AG09319 (cell line): ENCODE data around the gene GDI2.
"Not testable (repeated sequence)": the region's sequence is repeated elsewhere in the genome, so short reads cannot be mapped to it uniquely, and the experiment has no call there.

ENCODE experiments used
- DNase-seq: peaks from one replicate; pipeline ENCODE4 v3.0.0-alpha.2; 2010; ENCODE audit warnings: low read depth; ENCODE audit errors: extremely low read depth
- TF ChIP-seq, protein P1 (sequence below): IDR thresholded peaks from 2 replicates; pipeline ENCODE4 v1.5.1; 2011; ENCODE audit warnings: low read depth, mild to moderate bottlenecking, inconsistent platforms, low read length, moderate library complexity

Gene GDI2

DNA sequence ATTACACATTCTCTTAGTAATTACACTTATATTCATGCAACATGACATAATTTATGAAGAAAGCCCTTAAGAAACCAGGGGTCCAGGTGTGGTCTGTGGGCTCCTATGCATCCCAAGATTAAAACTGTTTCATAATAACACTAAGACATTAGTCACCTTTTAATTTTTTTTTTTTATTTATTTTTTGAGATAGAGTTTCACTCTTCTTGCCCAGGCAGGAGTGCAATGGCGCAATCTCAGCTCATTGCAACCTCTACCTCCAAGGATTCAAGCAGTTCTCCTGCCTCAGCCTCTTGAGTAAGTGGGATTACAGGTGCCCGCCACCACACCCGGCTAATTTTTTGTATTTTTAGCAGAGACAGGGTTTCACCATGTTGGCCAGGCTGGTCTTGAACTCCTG lies 12.5 kb downstream of the GDI2 start:
- no peak for DNase-seq
- TF ChIP-seq, protein P1, sequence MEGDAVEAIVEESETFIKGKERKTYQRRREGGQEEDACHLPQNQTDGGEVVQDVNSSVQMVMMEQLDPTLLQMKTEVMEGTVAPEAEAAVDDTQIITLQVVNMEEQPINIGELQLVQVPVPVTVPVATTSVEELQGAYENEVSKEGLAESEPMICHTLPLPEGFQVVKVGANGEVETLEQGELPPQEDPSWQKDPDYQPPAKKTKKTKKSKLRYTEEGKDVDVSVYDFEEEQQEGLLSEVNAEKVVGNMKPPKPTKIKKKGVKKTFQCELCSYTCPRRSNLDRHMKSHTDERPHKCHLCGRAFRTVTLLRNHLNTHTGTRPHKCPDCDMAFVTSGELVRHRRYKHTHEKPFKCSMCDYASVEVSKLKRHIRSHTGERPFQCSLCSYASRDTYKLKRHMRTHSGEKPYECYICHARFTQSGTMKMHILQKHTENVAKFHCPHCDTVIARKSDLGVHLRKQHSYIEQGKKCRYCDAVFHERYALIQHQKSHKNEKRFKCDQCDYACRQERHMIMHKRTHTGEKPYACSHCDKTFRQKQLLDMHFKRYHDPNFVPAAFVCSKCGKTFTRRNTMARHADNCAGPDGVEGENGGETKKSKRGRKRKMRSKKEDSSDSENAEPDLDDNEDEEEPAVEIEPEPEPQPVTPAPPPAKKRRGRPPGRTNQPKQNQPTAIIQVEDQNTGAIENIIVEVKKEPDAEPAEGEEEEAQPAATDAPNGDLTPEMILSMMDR, result no peak

DNA sequence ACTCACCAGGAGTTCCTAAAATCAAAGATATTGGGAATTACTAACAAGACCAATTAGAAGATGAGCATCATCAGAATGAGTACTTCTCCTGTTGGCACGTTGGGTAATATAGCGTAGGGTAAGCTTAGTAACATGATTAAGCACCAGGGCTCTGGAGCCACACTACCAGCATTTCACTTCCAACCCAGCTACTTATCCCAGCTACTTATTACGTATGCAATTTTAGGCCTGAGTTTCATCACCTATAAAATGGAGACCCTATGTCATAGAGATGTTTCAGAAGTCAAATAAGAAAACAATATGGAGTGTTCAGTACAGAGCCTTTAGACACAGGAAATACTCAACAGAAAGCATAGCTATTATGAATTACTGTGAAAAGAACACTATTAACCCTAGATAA lies 19.0 kb downstream of the GDI2 start:
- TF ChIP-seq, protein P1, result no peak
- no peak for DNase-seq

DNA sequence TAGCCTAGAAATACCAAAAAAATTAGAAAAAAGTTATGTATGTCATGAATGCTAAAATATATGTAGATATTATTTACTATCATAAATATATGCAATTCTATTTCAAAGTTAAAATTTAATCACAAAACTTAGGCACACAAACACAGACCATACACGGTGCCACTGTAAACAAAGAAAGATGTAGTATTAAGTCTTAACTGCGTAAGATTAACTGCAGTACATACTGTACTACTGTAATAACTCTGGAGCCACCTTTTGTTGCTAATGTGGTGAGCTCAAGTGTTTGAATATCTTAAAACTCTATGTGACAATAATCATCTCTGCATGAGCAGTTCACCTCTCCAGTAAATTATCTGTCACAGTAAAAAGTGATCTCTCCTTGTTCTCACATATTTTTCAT lies 23.6 kb downstream of the GDI2 start:
- TF ChIP-seq, protein P1, result no peak
- DNase-seq, result no peak

DNA sequence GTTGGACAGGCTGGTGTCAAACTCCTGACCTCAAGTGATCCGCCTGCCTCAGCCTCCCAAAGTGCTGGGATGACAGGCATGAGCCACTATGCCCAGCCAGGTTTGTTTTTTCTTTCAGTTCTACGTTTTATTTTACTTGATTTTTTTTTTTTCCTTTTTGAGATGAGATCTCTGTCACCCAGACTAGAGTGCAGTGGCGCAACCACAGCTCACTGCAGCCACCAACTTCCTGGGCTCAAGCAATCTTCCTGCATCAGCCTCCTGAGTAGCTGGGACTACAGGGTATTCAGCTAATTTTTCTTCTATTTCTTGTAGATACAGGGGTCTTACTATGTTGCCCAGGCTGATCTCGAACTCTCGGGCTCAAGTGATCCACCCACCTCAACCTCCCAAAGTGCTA lies 24.3 kb downstream of the GDI2 start:
- TF ChIP-seq, protein P1, result no peak
- no peak for DNase-seq

DNA sequence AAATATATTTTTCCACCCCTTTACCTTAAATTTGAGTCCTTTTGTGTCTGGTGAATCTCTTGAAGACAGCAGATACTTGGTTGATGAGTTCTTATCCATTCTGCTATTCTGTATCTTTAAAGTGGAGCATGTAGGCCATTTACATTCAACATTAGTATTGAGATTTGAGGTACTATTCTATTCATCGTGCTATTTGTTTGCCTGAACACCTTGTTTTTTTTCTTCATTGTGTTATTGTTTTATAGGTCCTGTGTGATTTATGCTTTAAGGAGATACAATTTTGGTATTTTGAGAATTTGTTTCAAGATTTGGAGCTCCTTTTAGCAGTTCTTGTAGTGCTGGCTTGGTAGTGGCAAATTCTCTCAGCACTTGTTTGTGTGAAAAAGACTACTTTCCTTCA lies 29.9 kb downstream of the GDI2 start:
- DNase-seq, result no peak
- TF ChIP-seq, protein P1, result no peak

DNA sequence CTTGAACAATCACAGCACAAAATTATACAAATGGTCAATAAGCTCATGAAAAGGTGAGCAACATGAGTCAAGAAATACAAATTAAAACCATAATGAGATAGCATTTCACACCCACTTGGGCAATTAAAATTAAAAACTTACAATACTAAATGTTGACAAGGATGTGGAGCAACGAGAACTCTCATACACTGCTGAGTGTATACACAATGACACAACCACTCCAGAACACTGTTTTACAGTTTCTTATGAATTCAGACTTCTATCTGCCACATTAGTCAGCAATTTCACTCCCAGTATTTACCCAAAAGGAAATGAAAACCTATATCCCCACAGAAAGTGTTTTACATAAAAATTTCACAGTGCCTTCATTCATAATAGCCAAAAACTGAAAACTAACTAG lies 31.1 kb downstream of the GDI2 start:
- TF ChIP-seq, protein P1, result no peak

DNA sequence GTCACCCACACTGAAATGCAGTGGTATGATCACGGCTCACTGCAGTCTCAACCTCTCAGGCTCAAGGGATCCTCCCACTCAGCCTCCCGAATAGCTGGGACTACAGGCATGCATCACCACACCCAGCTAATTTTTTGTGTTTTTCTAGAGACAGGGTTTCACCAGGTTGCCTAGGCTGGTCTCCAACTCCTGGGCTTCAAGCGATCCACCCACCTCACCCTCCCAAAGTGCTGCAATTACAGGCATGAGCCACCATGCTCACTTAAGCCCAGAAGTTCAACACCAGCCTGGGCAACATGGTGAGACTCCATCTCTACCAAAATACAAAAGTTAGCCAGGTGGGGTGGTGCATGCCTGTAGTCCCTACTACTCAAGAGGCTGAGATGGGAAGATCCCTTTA lies 33.5 kb downstream of the GDI2 start:
- DNase-seq, result no peak
- TF ChIP-seq, protein P1, result no peak

More for the DNA sequence above, 31.1 kb downstream of the GDI2 start:
- DNase-seq, result no peak

DNA sequence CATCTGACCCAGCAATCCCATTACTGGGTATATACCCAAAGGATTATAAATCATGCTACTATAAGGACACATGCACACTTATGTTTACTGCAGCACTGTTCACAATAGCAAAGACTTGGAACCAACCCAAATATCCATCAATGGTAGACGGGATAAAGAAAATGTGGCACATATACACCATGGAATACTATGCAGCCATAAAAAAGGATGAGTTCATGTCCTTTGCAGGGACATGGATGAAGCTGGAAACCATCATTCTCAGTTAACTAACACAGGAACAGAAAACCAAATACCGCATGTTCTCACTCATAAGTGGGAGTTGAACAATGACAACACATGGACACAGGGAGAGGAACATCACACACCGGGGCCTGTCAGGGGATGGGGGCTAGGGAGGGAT lies 35.5 kb downstream of the GDI2 start:
- DNase-seq, result not testable (repeated sequence)
